WTC11 (cell line): ENCODE results near the gene SH3BP5.

ENCODE experiments used
- CREM ChIP-seq: sonication (generic); formaldehyde crosslinking; IDR thresholded peaks from 2 replicates; pipeline ENCODE4 v1.8.1; 2022; ENCODE audit warnings: mild to moderate bottlenecking, missing genetic modification reagents, moderate library complexity
- EMX1 ChIP-seq: fragments of 250-450 bp; sonication (Bioruptor Pico); IDR thresholded peaks from 2 replicates; pipeline ENCODE4 v1.8.0; 2021; ENCODE audit warnings: mild to moderate bottlenecking
- ETV6 ChIP-seq: sonication (generic); formaldehyde crosslinking; IDR thresholded peaks from 2 replicates; pipeline ENCODE4 v1.8.1; 2022; ENCODE audit warnings: mild to moderate bottlenecking, missing genetic modification reagents
- NFYB ChIP-seq: sonication (generic); formaldehyde crosslinking; conservative IDR thresholded peaks from 2 replicates; pipeline ENCODE4 v1.8.0; 2022; ENCODE audit warnings: low read depth, missing genetic modification reagents
- TCF7 ChIP-seq: sonication (generic); formaldehyde crosslinking; IDR thresholded peaks from 2 replicates; pipeline ENCODE4 v1.8.0; 2022; ENCODE audit warnings: mild to moderate bottlenecking, low read depth, missing genetic modification reagents, moderate library complexity
- ZNF121 ChIP-seq: sonication (generic); formaldehyde crosslinking; IDR thresholded peaks from 2 replicates; pipeline ENCODE4 v1.8.0; 2023; ENCODE audit warnings: missing genetic modification reagents
- ZNF396 ChIP-seq: fragments of 250-450 bp; sonication (Bioruptor Pico); IDR thresholded peaks from 2 replicates; pipeline ENCODE4 v1.8.0; 2021; ENCODE audit warnings: mild to moderate bottlenecking, moderate library complexity, borderline replicate concordance
- TF ChIP-seq, protein P1 (sequence below): sonication (generic); formaldehyde crosslinking; IDR thresholded peaks from 2 replicates; pipeline ENCODE4 v1.8.1; 2022; ENCODE audit warnings: low read depth, missing genetic modification reagents, borderline replicate concordance
- TF ChIP-seq, protein P2 (sequence below): fragments of 200-600 bp; IDR thresholded peaks from 2 replicates; pipeline ENCODE4 v1.8.0; 2022; ENCODE audit warnings: antibody characterized with exemption
- TF ChIP-seq, protein P3 (sequence below): fragments of 250-450 bp; sonication (Bioruptor Pico); IDR thresholded peaks from 2 replicates; pipeline ENCODE4 v1.9.0; 2021; ENCODE audit warnings: mild to moderate bottlenecking
- TF ChIP-seq, protein P4 (sequence below): sonication (generic); formaldehyde crosslinking; IDR thresholded peaks from 2 replicates; pipeline ENCODE4 v1.8.0; 2022; ENCODE audit warnings: mild to moderate bottlenecking, missing genetic modification reagents
- TF ChIP-seq, protein P5 (sequence below): sonication (generic); formaldehyde crosslinking; IDR thresholded peaks from 2 replicates; pipeline ENCODE4 v1.8.1; 2023; ENCODE audit warnings: mild to moderate bottlenecking, missing genetic modification reagents
- TF ChIP-seq, protein P6 (sequence below): fragments of 250-450 bp; sonication (Bioruptor Pico); IDR thresholded peaks from 2 replicates; pipeline ENCODE4 v1.9.0; 2021; ENCODE audit warnings: mild to moderate bottlenecking, borderline replicate concordance
- TF ChIP-seq, protein P7 (sequence below): sonication (generic); formaldehyde crosslinking; IDR thresholded peaks from 2 replicates; pipeline ENCODE4 v1.8.1; 2022; ENCODE audit warnings: mild to moderate bottlenecking, missing genetic modification reagents, moderate library complexity, borderline replicate concordance

DNA sequence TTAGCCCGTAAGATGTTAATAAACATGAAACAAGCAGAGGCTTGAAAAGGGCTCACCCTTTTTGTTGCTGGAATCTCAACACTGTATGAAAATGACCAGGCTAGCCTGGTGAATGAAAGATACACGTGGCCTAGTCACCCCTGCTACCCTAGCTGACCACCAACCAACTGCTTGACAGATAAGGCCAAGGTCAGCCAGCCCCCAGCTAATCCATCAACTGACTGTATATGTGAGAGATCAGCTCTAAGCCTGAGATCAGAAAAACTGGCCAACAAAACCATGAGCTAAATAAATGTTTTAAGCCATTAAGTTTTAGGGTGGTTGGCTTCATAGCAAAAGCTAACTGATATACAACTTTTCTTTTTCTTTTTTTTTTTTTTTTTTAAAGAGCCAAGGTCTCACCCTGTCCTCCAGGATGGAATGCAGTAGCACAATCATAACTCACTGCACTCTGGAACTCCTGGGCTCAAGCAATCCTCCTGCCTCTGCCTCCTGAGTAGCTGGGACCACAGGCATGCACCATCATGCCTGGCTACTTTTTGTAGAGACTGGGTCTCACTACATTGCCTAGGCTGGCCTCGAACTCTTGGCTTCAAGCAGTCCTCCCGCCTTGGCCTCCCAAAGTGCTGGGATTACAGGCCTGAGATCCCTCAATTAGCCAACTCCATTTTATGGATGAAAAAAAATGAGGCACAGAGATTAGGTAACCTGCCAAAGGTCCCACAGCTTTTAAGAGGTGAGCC, 34.6 kb downstream of the SH3BP5 start:
- TF ChIP-seq TCF7 (CRISPR knock-in tag) (no peak), EMX1 (CRISPR knock-in tag) (no peak), CREM (CRISPR knock-in tag) (no peak), ETV6 (no peak), ZNF396 (CRISPR knock-in tag) (no peak), NFYB (CRISPR knock-in tag) (no peak), ZNF121 (CRISPR knock-in tag) (no peak)
- TF ChIP-seq, protein P1, sequence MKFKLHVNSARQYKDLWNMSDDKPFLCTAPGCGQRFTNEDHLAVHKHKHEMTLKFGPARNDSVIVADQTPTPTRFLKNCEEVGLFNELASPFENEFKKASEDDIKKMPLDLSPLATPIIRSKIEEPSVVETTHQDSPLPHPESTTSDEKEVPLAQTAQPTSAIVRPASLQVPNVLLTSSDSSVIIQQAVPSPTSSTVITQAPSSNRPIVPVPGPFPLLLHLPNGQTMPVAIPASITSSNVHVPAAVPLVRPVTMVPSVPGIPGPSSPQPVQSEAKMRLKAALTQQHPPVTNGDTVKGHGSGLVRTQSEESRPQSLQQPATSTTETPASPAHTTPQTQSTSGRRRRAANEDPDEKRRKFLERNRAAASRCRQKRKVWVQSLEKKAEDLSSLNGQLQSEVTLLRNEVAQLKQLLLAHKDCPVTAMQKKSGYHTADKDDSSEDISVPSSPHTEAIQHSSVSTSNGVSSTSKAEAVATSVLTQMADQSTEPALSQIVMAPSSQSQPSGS (CRISPR knock-in tag) = no peak
- TF ChIP-seq, protein P2, sequence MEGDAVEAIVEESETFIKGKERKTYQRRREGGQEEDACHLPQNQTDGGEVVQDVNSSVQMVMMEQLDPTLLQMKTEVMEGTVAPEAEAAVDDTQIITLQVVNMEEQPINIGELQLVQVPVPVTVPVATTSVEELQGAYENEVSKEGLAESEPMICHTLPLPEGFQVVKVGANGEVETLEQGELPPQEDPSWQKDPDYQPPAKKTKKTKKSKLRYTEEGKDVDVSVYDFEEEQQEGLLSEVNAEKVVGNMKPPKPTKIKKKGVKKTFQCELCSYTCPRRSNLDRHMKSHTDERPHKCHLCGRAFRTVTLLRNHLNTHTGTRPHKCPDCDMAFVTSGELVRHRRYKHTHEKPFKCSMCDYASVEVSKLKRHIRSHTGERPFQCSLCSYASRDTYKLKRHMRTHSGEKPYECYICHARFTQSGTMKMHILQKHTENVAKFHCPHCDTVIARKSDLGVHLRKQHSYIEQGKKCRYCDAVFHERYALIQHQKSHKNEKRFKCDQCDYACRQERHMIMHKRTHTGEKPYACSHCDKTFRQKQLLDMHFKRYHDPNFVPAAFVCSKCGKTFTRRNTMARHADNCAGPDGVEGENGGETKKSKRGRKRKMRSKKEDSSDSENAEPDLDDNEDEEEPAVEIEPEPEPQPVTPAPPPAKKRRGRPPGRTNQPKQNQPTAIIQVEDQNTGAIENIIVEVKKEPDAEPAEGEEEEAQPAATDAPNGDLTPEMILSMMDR = no peak
- TF ChIP-seq, protein P3, sequence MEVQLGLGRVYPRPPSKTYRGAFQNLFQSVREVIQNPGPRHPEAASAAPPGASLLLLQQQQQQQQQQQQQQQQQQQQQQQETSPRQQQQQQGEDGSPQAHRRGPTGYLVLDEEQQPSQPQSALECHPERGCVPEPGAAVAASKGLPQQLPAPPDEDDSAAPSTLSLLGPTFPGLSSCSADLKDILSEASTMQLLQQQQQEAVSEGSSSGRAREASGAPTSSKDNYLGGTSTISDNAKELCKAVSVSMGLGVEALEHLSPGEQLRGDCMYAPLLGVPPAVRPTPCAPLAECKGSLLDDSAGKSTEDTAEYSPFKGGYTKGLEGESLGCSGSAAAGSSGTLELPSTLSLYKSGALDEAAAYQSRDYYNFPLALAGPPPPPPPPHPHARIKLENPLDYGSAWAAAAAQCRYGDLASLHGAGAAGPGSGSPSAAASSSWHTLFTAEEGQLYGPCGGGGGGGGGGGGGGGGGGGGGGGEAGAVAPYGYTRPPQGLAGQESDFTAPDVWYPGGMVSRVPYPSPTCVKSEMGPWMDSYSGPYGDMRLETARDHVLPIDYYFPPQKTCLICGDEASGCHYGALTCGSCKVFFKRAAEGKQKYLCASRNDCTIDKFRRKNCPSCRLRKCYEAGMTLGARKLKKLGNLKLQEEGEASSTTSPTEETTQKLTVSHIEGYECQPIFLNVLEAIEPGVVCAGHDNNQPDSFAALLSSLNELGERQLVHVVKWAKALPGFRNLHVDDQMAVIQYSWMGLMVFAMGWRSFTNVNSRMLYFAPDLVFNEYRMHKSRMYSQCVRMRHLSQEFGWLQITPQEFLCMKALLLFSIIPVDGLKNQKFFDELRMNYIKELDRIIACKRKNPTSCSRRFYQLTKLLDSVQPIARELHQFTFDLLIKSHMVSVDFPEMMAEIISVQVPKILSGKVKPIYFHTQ (CRISPR knock-in tag) = no peak
- TF ChIP-seq, protein P4, sequence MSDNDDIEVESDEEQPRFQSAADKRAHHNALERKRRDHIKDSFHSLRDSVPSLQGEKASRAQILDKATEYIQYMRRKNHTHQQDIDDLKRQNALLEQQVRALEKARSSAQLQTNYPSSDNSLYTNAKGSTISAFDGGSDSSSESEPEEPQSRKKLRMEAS (CRISPR knock-in tag) = no peak
- TF ChIP-seq, protein P5, sequence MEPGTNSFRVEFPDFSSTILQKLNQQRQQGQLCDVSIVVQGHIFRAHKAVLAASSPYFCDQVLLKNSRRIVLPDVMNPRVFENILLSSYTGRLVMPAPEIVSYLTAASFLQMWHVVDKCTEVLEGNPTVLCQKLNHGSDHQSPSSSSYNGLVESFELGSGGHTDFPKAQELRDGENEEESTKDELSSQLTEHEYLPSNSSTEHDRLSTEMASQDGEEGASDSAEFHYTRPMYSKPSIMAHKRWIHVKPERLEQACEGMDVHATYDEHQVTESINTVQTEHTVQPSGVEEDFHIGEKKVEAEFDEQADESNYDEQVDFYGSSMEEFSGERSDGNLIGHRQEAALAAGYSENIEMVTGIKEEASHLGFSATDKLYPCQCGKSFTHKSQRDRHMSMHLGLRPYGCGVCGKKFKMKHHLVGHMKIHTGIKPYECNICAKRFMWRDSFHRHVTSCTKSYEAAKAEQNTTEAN (CRISPR knock-in tag) = no peak
- TF ChIP-seq, protein P6, sequence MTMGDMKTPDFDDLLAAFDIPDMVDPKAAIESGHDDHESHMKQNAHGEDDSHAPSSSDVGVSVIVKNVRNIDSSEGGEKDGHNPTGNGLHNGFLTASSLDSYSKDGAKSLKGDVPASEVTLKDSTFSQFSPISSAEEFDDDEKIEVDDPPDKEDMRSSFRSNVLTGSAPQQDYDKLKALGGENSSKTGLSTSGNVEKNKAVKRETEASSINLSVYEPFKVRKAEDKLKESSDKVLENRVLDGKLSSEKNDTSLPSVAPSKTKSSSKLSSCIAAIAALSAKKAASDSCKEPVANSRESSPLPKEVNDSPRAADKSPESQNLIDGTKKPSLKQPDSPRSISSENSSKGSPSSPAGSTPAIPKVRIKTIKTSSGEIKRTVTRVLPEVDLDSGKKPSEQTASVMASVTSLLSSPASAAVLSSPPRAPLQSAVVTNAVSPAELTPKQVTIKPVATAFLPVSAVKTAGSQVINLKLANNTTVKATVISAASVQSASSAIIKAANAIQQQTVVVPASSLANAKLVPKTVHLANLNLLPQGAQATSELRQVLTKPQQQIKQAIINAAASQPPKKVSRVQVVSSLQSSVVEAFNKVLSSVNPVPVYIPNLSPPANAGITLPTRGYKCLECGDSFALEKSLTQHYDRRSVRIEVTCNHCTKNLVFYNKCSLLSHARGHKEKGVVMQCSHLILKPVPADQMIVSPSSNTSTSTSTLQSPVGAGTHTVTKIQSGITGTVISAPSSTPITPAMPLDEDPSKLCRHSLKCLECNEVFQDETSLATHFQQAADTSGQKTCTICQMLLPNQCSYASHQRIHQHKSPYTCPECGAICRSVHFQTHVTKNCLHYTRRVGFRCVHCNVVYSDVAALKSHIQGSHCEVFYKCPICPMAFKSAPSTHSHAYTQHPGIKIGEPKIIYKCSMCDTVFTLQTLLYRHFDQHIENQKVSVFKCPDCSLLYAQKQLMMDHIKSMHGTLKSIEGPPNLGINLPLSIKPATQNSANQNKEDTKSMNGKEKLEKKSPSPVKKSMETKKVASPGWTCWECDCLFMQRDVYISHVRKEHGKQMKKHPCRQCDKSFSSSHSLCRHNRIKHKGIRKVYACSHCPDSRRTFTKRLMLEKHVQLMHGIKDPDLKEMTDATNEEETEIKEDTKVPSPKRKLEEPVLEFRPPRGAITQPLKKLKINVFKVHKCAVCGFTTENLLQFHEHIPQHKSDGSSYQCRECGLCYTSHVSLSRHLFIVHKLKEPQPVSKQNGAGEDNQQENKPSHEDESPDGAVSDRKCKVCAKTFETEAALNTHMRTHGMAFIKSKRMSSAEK (CRISPR knock-in tag) = no peak
- TF ChIP-seq, protein P7, sequence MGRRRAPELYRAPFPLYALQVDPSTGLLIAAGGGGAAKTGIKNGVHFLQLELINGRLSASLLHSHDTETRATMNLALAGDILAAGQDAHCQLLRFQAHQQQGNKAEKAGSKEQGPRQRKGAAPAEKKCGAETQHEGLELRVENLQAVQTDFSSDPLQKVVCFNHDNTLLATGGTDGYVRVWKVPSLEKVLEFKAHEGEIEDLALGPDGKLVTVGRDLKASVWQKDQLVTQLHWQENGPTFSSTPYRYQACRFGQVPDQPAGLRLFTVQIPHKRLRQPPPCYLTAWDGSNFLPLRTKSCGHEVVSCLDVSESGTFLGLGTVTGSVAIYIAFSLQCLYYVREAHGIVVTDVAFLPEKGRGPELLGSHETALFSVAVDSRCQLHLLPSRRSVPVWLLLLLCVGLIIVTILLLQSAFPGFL (CRISPR knock-in tag) = no peak
